Measurements from ENCODE around the gene YPEL2.

YPEL2 gene

GRCh38 chr17:59338498-59338897 is 7.0 kb downstream of the YPEL2 start:
- no peaks in the 10 kb centered on the region for H3K36me3 Mint-ChIP-seq
- DNase-seq (ENCODE audit: low spot score in 2 of 2) (no peak), ATAC-seq (ENCODE audit: low read depth) (no peak)
- H3K4me3 Mint-ChIP-seq = no peak overlapping the region
- H3K4me1 Mint-ChIP-seq = peaks cover 49% of the 10 kb centered on the region
- H3K27me3 Mint-ChIP-seq = no peaks in the 10 kb centered on the region
- no peaks in the 10 kb centered on the region for H3K9me3 Mint-ChIP-seq
- no peak overlapping the region for H3K27ac Mint-ChIP-seq

GRCh38 chr17:59341922-59342321 is 10.5 kb downstream of the YPEL2 start:
- no peak overlapping the region for H3K27ac Mint-ChIP-seq
- ATAC-seq (ENCODE audit: low read depth) = no peak

GRCh38 chr17:59342681-59343131 is 11.3 kb downstream of the YPEL2 start:
- DNase-seq (ENCODE audit: low spot score in 2 of 2) (no peak), ATAC-seq (ENCODE audit: low read depth) (no peak)
- Mint-ChIP-seq H3K36me3 (peaks cover 2% of the 10 kb centered on the region), H3K27me3 (no peaks in the 10 kb centered on the region), H3K4me3 (no peak overlapping the region), H3K4me1 (peaks cover 50% of the 10 kb centered on the region), H3K27ac (no peak overlapping the region), H3K9me3 (no peaks in the 10 kb centered on the region)

More at GRCh38 chr17:59341922-59342321, 10.5 kb downstream of the YPEL2 start:
- H3K4me1 Mint-ChIP-seq = peaks cover 50% of the 10 kb centered on the region
- no peaks in the 10 kb centered on the region for H3K9me3 Mint-ChIP-seq
- no peak overlapping the region for H3K4me3 Mint-ChIP-seq
- DNase-seq (ENCODE audit: low spot score in 2 of 2) = no peak
- H3K27me3 Mint-ChIP-seq = no peaks in the 10 kb centered on the region
- peaks cover 2% of the 10 kb centered on the region for H3K36me3 Mint-ChIP-seq

- no peak overlapping the region for H3K4me3 Mint-ChIP-seq
- no peak overlapping the region for H3K27ac Mint-ChIP-seq
- H3K36me3 Mint-ChIP-seq = peaks cover 2% of the 10 kb centered on the region
- DNase-seq (ENCODE audit: low spot score in 2 of 2) = no peak
- ATAC-seq (ENCODE audit: low read depth) = no peak
- H3K9me3 Mint-ChIP-seq = no peaks in the 10 kb centered on the region
- no peaks in the 10 kb centered on the region for H3K27me3 Mint-ChIP-seq
- H3K4me1 Mint-ChIP-seq = peaks cover 46% of the 10 kb centered on the region
These were observed 14.0 kb downstream of the YPEL2 start for GRCh38 chr17:59345476-59345875.

- Mint-ChIP-seq H3K4me3 (no peak overlapping the region), H3K27me3 (no peaks in the 10 kb centered on the region), H3K36me3 (peaks cover 2% of the 10 kb centered on the region), H3K4me1 (peaks cover 51% of the 10 kb centered on the region), H3K27ac (peak overlapping the region; percentile 9), H3K9me3 (no peaks in the 10 kb centered on the region)
- DNase-seq (ENCODE audit: low spot score in 2 of 2) = no peak
- ATAC-seq (ENCODE audit: low read depth) = no peak
These were observed 14.9 kb downstream of the YPEL2 start for GRCh38 chr17:59346341-59346740.

GRCh38 chr17:59346876-59347407 is 15.5 kb downstream of the YPEL2 start:
- ATAC-seq (ENCODE audit: low read depth) (no peak), DNase-seq (ENCODE audit: low spot score in 2 of 2) (no peak)
- H3K4me1 Mint-ChIP-seq = peaks cover 54% of the 10 kb centered on the region
- no peaks in the 10 kb centered on the region for H3K9me3 Mint-ChIP-seq
- no peak overlapping the region for H3K4me3 Mint-ChIP-seq
- H3K27me3 Mint-ChIP-seq = no peaks in the 10 kb centered on the region
- H3K27ac Mint-ChIP-seq = peak overlapping the region; percentile 9
- peaks cover 2% of the 10 kb centered on the region for H3K36me3 Mint-ChIP-seq

- Mint-ChIP-seq H3K9me3 (no peaks in the 10 kb centered on the region), H3K27ac (no peak overlapping the region), H3K4me3 (no peak overlapping the region), H3K4me1 (peaks cover 56% of the 10 kb centered on the region), H3K27me3 (no peaks in the 10 kb centered on the region), H3K36me3 (peaks cover 2% of the 10 kb centered on the region)
- ATAC-seq (ENCODE audit: low read depth) (no peak), DNase-seq (ENCODE audit: low spot score in 2 of 2) (no peak)
These were observed 16.5 kb downstream of the YPEL2 start for GRCh38 chr17:59347975-59348391.

GRCh38 chr17:59349178-59349577 is 17.7 kb downstream of the YPEL2 start:
- no peak overlapping the region for H3K27ac Mint-ChIP-seq
- no peaks in the 10 kb centered on the region for H3K27me3 Mint-ChIP-seq
- H3K9me3 Mint-ChIP-seq = no peaks in the 10 kb centered on the region
- ATAC-seq (ENCODE audit: low read depth) = no peak
- no peak for DNase-seq (ENCODE audit: low spot score in 2 of 2)
- H3K36me3 Mint-ChIP-seq = peaks cover 12% of the 10 kb centered on the region
- H3K4me1 Mint-ChIP-seq = peaks cover 50% of the 10 kb centered on the region
- H3K4me3 Mint-ChIP-seq = no peak overlapping the region

GRCh38 chr17:59353106-59353854 is 21.8 kb downstream of the YPEL2 start:
- Mint-ChIP-seq H3K27me3 (no peaks in the 10 kb centered on the region), H3K27ac (peak overlapping the region; percentile 65), H3K4me3 (no peak overlapping the region), H3K9me3 (peaks cover 2% of the 10 kb centered on the region), H3K4me1 (peaks cover 50% of the 10 kb centered on the region), H3K36me3 (peaks cover 34% of the 10 kb centered on the region)
- ATAC-seq (ENCODE audit: low read depth) (no peak), DNase-seq (ENCODE audit: low spot score in 2 of 2) (no peak)

- DNase-seq (ENCODE audit: low spot score in 2 of 2) (no peak), ATAC-seq (ENCODE audit: low read depth) (no peak)
- H3K4me1 Mint-ChIP-seq = peaks cover 51% of the 10 kb centered on the region
- H3K36me3 Mint-ChIP-seq = peaks cover 34% of the 10 kb centered on the region
- H3K4me3 Mint-ChIP-seq = no peak overlapping the region
- no peaks in the 10 kb centered on the region for H3K27me3 Mint-ChIP-seq
- H3K27ac Mint-ChIP-seq = peak overlapping the region; percentile 65
- H3K9me3 Mint-ChIP-seq = peaks cover 2% of the 10 kb centered on the region
These were observed 22.7 kb downstream of the YPEL2 start for GRCh38 chr17:59353936-59354755.

GRCh38 chr17:59355030-59355701 is 23.7 kb downstream of the YPEL2 start:
- Mint-ChIP-seq H3K4me3 (no peak overlapping the region), H3K27me3 (no peaks in the 10 kb centered on the region), H3K36me3 (peaks cover 35% of the 10 kb centered on the region), H3K27ac (peak overlapping the region; percentile 56), H3K9me3 (peaks cover 2% of the 10 kb centered on the region), H3K4me1 (peaks cover 48% of the 10 kb centered on the region)
- ATAC-seq (ENCODE audit: low read depth) (no peak), DNase-seq (ENCODE audit: low spot score in 2 of 2) (no peak)

GRCh38 chr17:59355702-59356325 is 24.4 kb downstream of the YPEL2 start:
- peaks cover 46% of the 10 kb centered on the region for H3K4me1 Mint-ChIP-seq
- peaks cover 36% of the 10 kb centered on the region for H3K36me3 Mint-ChIP-seq
- no peak overlapping the region for H3K4me3 Mint-ChIP-seq
- peaks cover 2% of the 10 kb centered on the region for H3K9me3 Mint-ChIP-seq
- no peaks in the 10 kb centered on the region for H3K27me3 Mint-ChIP-seq
- ATAC-seq (ENCODE audit: low read depth) (no peak), DNase-seq (ENCODE audit: low spot score in 2 of 2) (no peak)
- H3K27ac Mint-ChIP-seq = no peak overlapping the region

DNA sequence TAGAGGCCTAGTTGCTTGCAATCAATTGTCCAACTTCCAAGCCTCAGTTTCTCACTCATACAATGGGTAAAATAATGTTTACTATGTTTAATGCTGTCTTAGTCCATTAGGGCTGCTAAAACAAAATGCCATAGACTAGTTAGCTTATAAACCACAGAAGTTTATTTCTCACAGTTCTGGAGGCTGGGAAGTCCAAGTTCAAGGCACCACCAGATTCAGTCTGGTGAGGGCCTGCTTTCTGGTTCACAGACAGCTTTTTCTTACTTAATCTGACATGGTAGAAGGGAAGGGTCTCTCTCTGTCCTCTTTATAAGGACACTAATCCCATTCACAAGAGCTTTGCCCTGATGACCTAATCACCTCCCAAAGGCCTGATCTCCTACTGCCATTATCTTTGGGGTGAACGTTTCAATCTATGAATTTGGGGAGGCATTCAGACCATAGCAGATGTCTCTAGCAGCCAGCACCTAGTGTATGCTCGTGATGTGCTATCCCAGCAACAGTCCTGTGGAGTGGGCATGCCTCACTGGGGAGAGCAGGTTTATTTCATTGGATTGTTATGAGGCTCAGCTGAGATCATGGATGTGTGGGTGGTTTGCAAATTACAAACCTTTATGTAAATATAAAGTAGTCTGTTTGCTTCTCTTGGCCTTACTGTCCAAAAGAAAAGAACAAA is 25.2 kb downstream of the YPEL2 start:
- peaks cover 2% of the 10 kb centered on the region for H3K9me3 Mint-ChIP-seq
- no peak overlapping the region for H3K4me3 Mint-ChIP-seq
- H3K27me3 Mint-ChIP-seq = no peaks in the 10 kb centered on the region
- H3K4me1 Mint-ChIP-seq = peaks cover 49% of the 10 kb centered on the region
- H3K36me3 Mint-ChIP-seq = peaks cover 36% of the 10 kb centered on the region
- ATAC-seq (ENCODE audit: low read depth) = no peak
- H3K27ac Mint-ChIP-seq = no peak overlapping the region
- DNase-seq (ENCODE audit: low spot score in 2 of 2) = no peak

Data from memory B cell (primary cell).